Breast epithelium (tissue), 3 donors: ENCODE data around the gene GLRA1.

ENCODE experiments used
- CTCF ChIP-seq, 3 donors: fragments of 450-650 bp; IDR thresholded peaks; one replicate each; pipeline ENCODE4 v1.5.1; 2016 to 2017; ENCODE audit warnings: antibody characterized with exemption in 3 of 3, mild to moderate bottlenecking in 3 of 3, moderate library complexity in 3 of 3
- POLR2A ChIP-seq: fragments of 450-650 bp; IDR thresholded peaks from one replicate; pipeline ENCODE4 v1.6.1; 2016; ENCODE audit warnings: antibody characterized with exemption, mild to moderate bottlenecking, moderate library complexity
- POLR2AphosphoS5 ChIP-seq, 3 donors: sonication (generic); formaldehyde crosslinking; IDR thresholded peaks; one replicate each; pipeline ENCODE4 v1.6.1; 2017; ENCODE audit warnings: antibody characterized with exemption in 3 of 3

GRCh38 chr5:151820271-151820670 is 104.4 kb downstream of the GLRA1 start:
- TF ChIP-seq CTCF (IDR thresholded peaks at IDR 0.05) = no peak
- no peak for TF ChIP-seq POLR2AphosphoS5 (IDR thresholded peaks at IDR 0.05)
- no peak for TF ChIP-seq POLR2A
